Testis (tissue), 3 donors: ENCODE results near the gene PPIB. TPM values are rescaled to one million over a fixed set of nuclear protein-coding genes. Genes with fewer than 3 reads are reported as not detected.

ENCODE experiments used
- DNase-seq: peaks from one replicate; pipeline ENCODE4 v3.0.0-alpha.2; 2019
- H3K27ac ChIP-seq, 2 donors: fragments of 200-600 bp; sonication (generic); one replicate each; pipeline ENCODE4 v1.5.1; 2019
- H3K27me3 ChIP-seq: fragments of 200-600 bp; sonication (generic); one replicate; pipeline ENCODE4 v1.5.1; 2019
- H3K36me3 ChIP-seq: fragments of 200-600 bp; sonication (generic); one replicate; pipeline ENCODE4 v1.5.1; 2017; ENCODE audit warnings: low read depth; ENCODE audit errors: missing control alignments
- H3K4me1 ChIP-seq: fragments of 200-600 bp; sonication (generic); one replicate; pipeline ENCODE4 v1.5.1; 2019
- H3K4me3 ChIP-seq, 2 donors: fragments of 200-600 bp; sonication (generic); one replicate each; pipeline ENCODE4 v1.5.1; 2017 to 2019
- H3K9me3 ChIP-seq: fragments of 200-600 bp; sonication (generic); one replicate; pipeline ENCODE4 v1.5.1; 2017
- POLR2A ChIP-seq: fragments of 450-650 bp; IDR thresholded peaks from one replicate; pipeline ENCODE4 v1.6.1; 2017; ENCODE audit warnings: antibody characterized with exemption, mild to moderate bottlenecking, moderate library complexity
- WGBS, 2 donors: methylation state at CpG; one replicate each; pipeline ENCODE4 v1.1.5; 2018; 5-methylcytosine and 5-hydroxymethylcytosine counted together
- intact Hi-C: fragments of 100-400 bp; cut with DNase I; formaldehyde crosslinking; loops from one replicate; pipeline ENCODE4 v1.15.1; 2023; ENCODE audit warnings: low total_unique reads
- polyA plus RNA-seq: library from polyadenylated mRNA; stranded (reverse); fragments of 350-450 nt; fragmentation: Illumina TruSeq; extraction: RNeasy Lipid Tissue Mini Kit (QIAGEN cat#74804); gene quantifications from one replicate; pipeline ENCODE4 v1.2.3, GENCODE V29; 2014; ENCODE audit warnings: low read depth, low replicate concordance; ENCODE audit not compliant: insufficient read depth
- total RNA-seq, 2 donors: library from RNA; depleted of rRNA; stranded (reverse); fragments of >200 nt; gene quantifications; one replicate each; pipeline ENCODE4 v1.2.3, GENCODE V29; 2016
- TF ChIP-seq, protein P1 (sequence below), 3 experiments: fragments of 450-650 bp in 2 of 3; fragments of 200-600 bp in 1 of 3; sonication (generic) in 1 of 3; IDR thresholded peaks; one replicate each; pipeline ENCODE4 v1.5.1; 2016 to 2019; ENCODE audit warnings: antibody characterized with exemption in 3 of 3, mild to moderate bottlenecking in 2 of 3, moderate library complexity in 1 of 3

The PPIB gene
- total and polyA plus RNA-seq, 3 donors from 2014 or later = 202 to 302 (median 288) TPM

DNA sequence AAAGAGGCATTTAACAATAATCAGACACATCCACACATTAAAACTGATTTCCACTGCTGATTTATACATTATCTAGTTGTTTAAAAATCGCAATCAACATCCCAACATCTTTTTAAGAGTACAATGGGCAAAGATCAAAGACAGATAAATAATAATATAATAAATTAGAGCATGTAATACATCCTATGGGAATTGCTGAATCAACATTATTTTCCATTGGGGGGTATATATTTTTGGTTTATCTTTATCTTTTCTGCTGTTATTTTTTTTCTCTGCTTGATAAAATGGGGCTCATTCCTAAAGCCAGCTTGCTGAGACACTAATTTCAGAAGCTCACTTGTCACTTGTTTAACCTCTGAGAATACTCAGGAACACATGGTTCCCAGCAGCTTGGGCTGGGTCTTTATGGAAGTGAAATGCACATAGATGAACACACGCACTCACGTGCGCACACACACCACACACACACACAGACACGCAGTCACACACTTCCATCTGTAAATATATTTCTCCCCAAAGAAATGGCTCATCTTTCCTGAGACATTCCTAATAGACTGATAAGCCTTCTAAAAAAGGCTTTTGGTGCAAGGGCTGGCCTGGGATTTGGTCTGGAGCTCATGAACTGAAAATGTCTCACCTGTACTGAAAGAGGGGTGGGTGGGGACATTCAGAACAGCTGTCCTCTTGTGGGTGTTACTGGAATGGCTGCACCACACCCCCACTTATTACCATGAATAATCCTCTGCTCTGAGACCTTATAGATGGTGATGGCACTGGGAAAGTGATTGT, 3.5 kb upstream of the PPIB start:
- Histone ChIP-seq H3K4me1 (peaks cover 16% of the 10 kb centered on the region), H3K9me3 (no peaks in the 10 kb centered on the region), H3K36me3 (no peaks in the 10 kb centered on the region), H3K4me3 (no peak overlapping the region), H3K27ac (no peak overlapping the region), H3K27me3 (no peaks in the 10 kb centered on the region)
- DNase-seq = no peak
- 78 to 84% methylated on average over 5 of the region's 5 CpGs for WGBS, 2 donors
- intact Hi-C loops = no loop called here
- no peak for TF ChIP-seq POLR2A
- TF ChIP-seq, protein P1, sequence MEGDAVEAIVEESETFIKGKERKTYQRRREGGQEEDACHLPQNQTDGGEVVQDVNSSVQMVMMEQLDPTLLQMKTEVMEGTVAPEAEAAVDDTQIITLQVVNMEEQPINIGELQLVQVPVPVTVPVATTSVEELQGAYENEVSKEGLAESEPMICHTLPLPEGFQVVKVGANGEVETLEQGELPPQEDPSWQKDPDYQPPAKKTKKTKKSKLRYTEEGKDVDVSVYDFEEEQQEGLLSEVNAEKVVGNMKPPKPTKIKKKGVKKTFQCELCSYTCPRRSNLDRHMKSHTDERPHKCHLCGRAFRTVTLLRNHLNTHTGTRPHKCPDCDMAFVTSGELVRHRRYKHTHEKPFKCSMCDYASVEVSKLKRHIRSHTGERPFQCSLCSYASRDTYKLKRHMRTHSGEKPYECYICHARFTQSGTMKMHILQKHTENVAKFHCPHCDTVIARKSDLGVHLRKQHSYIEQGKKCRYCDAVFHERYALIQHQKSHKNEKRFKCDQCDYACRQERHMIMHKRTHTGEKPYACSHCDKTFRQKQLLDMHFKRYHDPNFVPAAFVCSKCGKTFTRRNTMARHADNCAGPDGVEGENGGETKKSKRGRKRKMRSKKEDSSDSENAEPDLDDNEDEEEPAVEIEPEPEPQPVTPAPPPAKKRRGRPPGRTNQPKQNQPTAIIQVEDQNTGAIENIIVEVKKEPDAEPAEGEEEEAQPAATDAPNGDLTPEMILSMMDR (IDR thresholded peaks at IDR 0.05) = no peak

DNA sequence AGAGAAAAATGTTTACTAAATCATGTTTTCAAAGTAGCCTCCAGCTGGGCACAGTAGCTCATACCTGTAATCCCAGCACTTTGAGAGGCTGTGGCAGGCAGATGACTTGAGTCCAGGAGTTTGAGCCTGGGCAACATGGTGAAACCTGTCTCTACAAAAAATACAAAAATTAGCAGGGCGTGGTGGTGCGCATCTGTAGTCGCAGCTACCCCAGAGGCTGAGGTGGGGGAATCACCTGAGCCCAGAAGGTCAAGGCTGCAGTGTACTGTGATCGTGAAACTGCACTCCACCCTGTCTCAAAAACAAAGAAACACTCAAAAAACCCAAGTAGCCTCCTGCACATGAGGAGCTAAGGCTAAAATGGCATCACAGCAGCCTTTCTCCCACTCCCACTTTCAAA, 1.6 kb upstream of the PPIB start:
- DNase-seq = no peak
- Histone ChIP-seq H3K36me3 (no peaks in the 10 kb centered on the region), H3K4me3 (no peak overlapping the region), H3K27ac (no peak overlapping the region), H3K9me3 (no peaks in the 10 kb centered on the region), H3K4me1 (peaks cover 20% of the 10 kb centered on the region), H3K27me3 (no peaks in the 10 kb centered on the region)
- TF ChIP-seq POLR2A = no peak
- TF ChIP-seq, protein P1 (IDR thresholded peaks at IDR 0.05) = no peak
- 50 to 54% methylated on average over 4 of the region's 4 CpGs for WGBS, 2 donors
- intact Hi-C loops = no loop called here

DNA sequence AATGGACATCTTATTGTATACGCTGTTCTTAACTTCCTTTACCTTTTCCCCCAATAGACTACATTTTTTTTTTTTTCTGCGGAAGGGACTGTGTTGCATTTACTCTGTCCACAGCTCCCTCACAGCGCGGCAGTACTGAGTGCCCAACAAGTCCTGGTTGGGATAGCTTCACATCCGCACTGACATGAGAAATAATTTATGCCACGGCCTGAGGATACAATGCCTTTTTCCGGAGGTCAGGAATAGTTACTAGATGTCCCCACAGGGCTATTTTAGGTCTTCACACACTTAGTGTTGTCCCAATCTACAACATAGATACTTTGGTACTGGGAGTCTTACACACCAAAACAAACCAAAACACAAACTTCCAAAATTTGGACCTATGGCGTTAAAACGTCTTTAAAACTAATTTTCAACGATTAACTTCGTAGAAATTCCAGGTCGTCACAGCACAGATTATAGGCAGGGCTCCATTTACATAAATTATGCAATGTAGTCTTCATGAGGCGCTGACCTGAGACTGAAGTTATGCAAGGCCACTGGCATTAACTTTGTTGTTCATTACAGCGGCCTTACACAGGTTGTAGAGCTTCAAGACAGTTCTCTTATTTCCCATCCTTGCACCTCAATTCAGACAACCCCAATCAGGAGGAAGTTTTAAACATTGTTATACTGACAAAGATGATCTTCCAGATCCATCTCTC, 989 bp upstream of the PPIB start:
- H3K4me1 ChIP-seq = peaks cover 20% of the 10 kb centered on the region
- H3K36me3 ChIP-seq = no peaks in the 10 kb centered on the region
- H3K9me3 ChIP-seq = no peaks in the 10 kb centered on the region
- H3K27ac ChIP-seq = peak overlapping the region in 1 of 2 donors; percentile 68
- WGBS, 2 donors = 40 to 41% methylated on average over 14 of the region's 14 CpGs
- no peaks in the 10 kb centered on the region for H3K27me3 ChIP-seq
- H3K4me3 ChIP-seq = peak overlapping the region; percentile 71 to 75
- TF ChIP-seq POLR2A = no peak
- TF ChIP-seq, protein P1 (IDR thresholded peaks at IDR 0.05) = no peak
- DNase-seq = peak; percentile 51
- intact Hi-C loops = no loop called here

DNA sequence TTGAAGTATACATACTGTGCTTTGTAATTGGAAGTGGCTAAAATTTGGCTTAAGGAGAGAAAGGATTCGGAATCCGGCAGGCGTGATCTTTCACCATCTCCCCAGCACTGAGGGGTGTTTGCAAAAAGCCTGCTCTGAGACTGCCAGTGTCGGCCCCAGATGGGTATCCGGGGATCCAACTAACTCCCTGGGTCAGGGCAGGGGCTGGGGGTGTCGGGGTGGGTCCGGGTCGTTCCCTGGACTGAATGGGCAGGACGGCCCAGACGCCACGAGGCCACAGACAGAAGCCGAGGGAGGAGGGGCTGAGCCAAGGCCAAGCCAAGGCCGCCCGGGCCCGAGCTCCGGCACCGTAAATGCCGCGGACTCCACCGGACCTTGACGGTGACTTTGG, 349 bp downstream of the PPIB start:
- TF ChIP-seq, protein P1 (IDR thresholded peaks at IDR 0.05) = no peak
- no peak for TF ChIP-seq POLR2A
- WGBS, 2 donors = 0% methylated on average over 9 to 11 of the region's 21 CpGs
- no peaks in the 10 kb centered on the region for H3K36me3 ChIP-seq
- H3K4me3 ChIP-seq = peak overlapping the region; percentile 71 to 75
- DNase-seq = no peak
- no peaks in the 10 kb centered on the region for H3K9me3 ChIP-seq
- H3K4me1 ChIP-seq = peaks cover 20% of the 10 kb centered on the region
- intact Hi-C loops = no loop called here
- H3K27ac ChIP-seq = peak overlapping the region; percentile 20 to 68
- H3K27me3 ChIP-seq = no peaks in the 10 kb centered on the region
